ENCODE measurements around the gene KLK13. TPM values are rescaled to one million over a fixed set of nuclear protein-coding genes. Genes with fewer than 3 reads are reported as not detected.

The KLK13 gene
- total RNA-seq, 1 donor: not detected

GRCh38 chr19:51055866-51056265, 9.0 kb downstream of the KLK13 start:
- H3K4me3 ChIP-seq (ENCODE audit: low read length): no peak overlapping the region
- no peaks in the 10 kb centered on the region for H3K4me1 ChIP-seq (ENCODE audit: insufficient read depth, low read length)
- no peaks in the 10 kb centered on the region for H3K27me3 ChIP-seq (ENCODE audit: insufficient read depth, low read length)
- H3K9me3 ChIP-seq (ENCODE audit: low read depth, low read length): no peaks in the 10 kb centered on the region

DNA sequence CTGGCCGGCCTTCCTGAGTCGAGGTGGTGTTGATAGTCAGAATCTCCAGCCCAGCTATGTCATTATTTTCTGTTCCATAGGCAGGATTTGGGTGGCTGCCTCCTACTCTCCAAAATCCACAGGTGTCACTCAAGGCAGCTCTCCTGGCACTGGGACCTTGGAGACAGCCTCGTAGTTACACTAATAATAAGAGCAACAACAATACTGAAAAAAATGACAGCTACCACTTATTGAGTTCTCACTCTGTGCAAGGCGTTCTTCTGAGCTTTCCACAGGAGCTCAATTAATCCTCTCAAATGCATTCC, 17.9 kb downstream of the KLK13 start:
- H3K4me1 ChIP-seq (ENCODE audit: insufficient read depth, low read length): no peaks in the 10 kb centered on the region
- peaks cover 2% of the 10 kb centered on the region for H3K27me3 ChIP-seq (ENCODE audit: insufficient read depth, low read length)
- H3K4me3 ChIP-seq (ENCODE audit: low read length): no peak overlapping the region
- H3K9me3 ChIP-seq (ENCODE audit: low read depth, low read length): no peaks in the 10 kb centered on the region

GRCh38 chr19:51044327-51044726, 20.6 kb downstream of the KLK13 start:
- H3K27me3 ChIP-seq (ENCODE audit: insufficient read depth, low read length): no peaks in the 10 kb centered on the region
- no peaks in the 10 kb centered on the region for H3K9me3 ChIP-seq (ENCODE audit: low read depth, low read length)
- no peak overlapping the region for H3K4me3 ChIP-seq (ENCODE audit: low read length)
- no peaks in the 10 kb centered on the region for H3K4me1 ChIP-seq (ENCODE audit: insufficient read depth, low read length)

- H3K4me3 ChIP-seq (ENCODE audit: low read length): no peak overlapping the region
- H3K27me3 ChIP-seq (ENCODE audit: insufficient read depth, low read length): no peaks in the 10 kb centered on the region
- no peaks in the 10 kb centered on the region for H3K9me3 ChIP-seq (ENCODE audit: low read depth, low read length)
- no peaks in the 10 kb centered on the region for H3K4me1 ChIP-seq (ENCODE audit: insufficient read depth, low read length)
Measured at GRCh38 chr19:51043497-51043896, 21.4 kb downstream of the KLK13 start.

DNA sequence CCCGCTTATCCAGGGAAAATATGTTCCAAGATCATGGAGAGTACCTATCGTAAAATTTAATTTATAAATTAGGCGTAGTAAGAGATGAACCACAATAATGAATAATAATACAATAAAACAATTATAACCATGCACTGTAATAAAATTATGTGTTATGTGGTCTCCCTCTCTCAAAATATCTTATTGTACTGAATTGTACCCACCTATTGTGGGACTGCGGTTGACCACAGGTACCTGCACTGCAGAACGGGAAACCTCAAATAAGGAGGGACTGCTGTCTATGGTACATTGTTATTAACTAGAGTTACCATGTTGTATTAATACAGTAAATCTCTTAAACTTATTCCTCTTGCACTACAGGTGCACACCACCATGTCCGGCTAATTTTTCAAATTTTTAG, 24.7 kb downstream of the KLK13 start:
- Histone ChIP-seq H3K9me3 (ENCODE audit: low read depth, low read length) (no peaks in the 10 kb centered on the region), H3K4me3 (ENCODE audit: low read length) (no peak overlapping the region), H3K27me3 (ENCODE audit: insufficient read depth, low read length) (no peaks in the 10 kb centered on the region), H3K4me1 (ENCODE audit: insufficient read depth, low read length) (no peaks in the 10 kb centered on the region)

GRCh38 chr19:51036519-51036918, 28.4 kb downstream of the KLK13 start:
- H3K9me3 ChIP-seq (ENCODE audit: low read depth, low read length): no peaks in the 10 kb centered on the region
- H3K4me3 ChIP-seq (ENCODE audit: low read length): no peak overlapping the region
- no peaks in the 10 kb centered on the region for H3K4me1 ChIP-seq (ENCODE audit: insufficient read depth, low read length)
- H3K27me3 ChIP-seq (ENCODE audit: insufficient read depth, low read length): no peaks in the 10 kb centered on the region

- H3K9me3 ChIP-seq (ENCODE audit: low read depth, low read length): no peaks in the 10 kb centered on the region
- no peak within 1 kb of the TSS for H3K4me3 ChIP-seq (ENCODE audit: low read length)
- H3K27me3 ChIP-seq (ENCODE audit: insufficient read depth, low read length): no peaks in the 10 kb centered on the region
- H3K4me1 ChIP-seq (ENCODE audit: insufficient read depth, low read length): no peaks in the 10 kb centered on the region
Measured at GRCh38 chr19:51034704-51035103, 30.2 kb downstream of the KLK13 start, which contains the start of gene KLK12. Gene KLK12 (minus strand): TSS chr19:51035002. CDS start chr19:51034621, 381 bp downstream.

- Histone ChIP-seq H3K27me3 (ENCODE audit: insufficient read depth, low read length) (no peaks in the 10 kb centered on the region), H3K4me1 (ENCODE audit: insufficient read depth, low read length) (no peaks in the 10 kb centered on the region), H3K9me3 (ENCODE audit: low read depth, low read length) (no peaks in the 10 kb centered on the region), H3K4me3 (ENCODE audit: low read length) (no peak overlapping the region)
Measured at GRCh38 chr19:51031880-51032225, 33.0 kb downstream of the KLK13 start.

DNA sequence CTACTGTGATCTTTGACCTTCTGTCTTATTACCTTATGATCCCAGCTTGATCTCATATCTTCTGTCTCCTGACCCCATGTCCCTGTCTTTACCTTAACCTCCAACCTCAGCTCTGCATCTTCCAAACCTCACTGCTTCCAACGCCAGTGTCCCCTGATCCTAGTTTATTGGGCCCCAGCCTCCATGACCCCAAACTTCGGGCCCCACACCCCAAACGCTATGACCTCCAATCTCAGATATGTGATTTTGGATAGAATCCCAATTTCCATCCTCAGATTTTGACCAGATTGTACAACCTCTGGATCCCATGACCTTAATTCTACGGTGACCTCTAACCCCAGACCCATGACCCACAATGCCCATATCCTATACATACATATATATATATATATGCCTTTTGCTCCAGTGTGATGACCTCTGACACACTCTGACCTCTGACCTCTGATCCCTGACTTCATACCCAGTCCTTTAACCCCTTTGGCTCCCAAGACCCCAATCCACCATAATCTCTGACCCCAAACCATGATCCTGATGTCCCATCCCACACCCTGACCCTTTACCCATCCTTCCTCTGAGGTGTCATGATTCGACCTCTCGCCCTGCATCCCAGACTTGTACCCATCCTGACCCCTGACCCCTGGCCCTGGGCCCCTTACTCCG, 33.5 kb downstream of the KLK13 start:
- no peak overlapping the region for H3K4me3 ChIP-seq (ENCODE audit: low read length)
- H3K9me3 ChIP-seq (ENCODE audit: low read depth, low read length): no peaks in the 10 kb centered on the region
- no peaks in the 10 kb centered on the region for H3K27me3 ChIP-seq (ENCODE audit: insufficient read depth, low read length)
- no peaks in the 10 kb centered on the region for H3K4me1 ChIP-seq (ENCODE audit: insufficient read depth, low read length)

- no peak overlapping the region for H3K4me3 ChIP-seq (ENCODE audit: low read length)
- H3K27me3 ChIP-seq (ENCODE audit: insufficient read depth, low read length): no peaks in the 10 kb centered on the region
- H3K4me1 ChIP-seq (ENCODE audit: insufficient read depth, low read length): no peaks in the 10 kb centered on the region
- H3K9me3 ChIP-seq (ENCODE audit: low read depth, low read length): no peaks in the 10 kb centered on the region
Measured at GRCh38 chr19:51030631-51031030, 34.3 kb downstream of the KLK13 start.

GRCh38 chr19:51029718-51030117, 35.2 kb downstream of the KLK13 start:
- H3K27me3 ChIP-seq (ENCODE audit: insufficient read depth, low read length): no peaks in the 10 kb centered on the region
- no peaks in the 10 kb centered on the region for H3K9me3 ChIP-seq (ENCODE audit: low read depth, low read length)
- H3K4me3 ChIP-seq (ENCODE audit: low read length): no peak overlapping the region
- no peaks in the 10 kb centered on the region for H3K4me1 ChIP-seq (ENCODE audit: insufficient read depth, low read length)

DNA sequence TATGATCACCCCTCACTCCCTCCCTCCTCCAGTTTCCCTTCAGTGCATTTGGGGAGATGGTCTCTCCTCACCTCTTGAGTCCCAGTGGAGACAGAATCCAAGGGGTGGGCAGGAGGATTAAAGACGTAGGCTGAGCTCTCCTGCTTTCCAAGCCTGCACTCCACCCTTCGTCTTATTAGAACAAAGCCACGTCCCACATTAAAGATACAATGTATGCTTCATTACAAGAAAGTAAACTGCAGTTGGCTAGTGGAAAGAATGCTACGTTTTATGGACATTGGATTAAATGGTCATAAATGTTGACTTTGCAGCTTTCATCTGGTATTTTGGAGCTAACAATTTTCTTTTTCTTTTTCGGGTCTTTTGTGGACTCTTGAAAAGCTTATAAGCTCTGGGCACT, 37.0 kb downstream of the KLK13 start:
- Histone ChIP-seq H3K27me3 (ENCODE audit: insufficient read depth, low read length) (no peaks in the 10 kb centered on the region), H3K9me3 (ENCODE audit: low read depth, low read length) (no peaks in the 10 kb centered on the region), H3K4me3 (ENCODE audit: low read length) (no peak overlapping the region), H3K4me1 (ENCODE audit: insufficient read depth, low read length) (no peaks in the 10 kb centered on the region)

GRCh38 chr19:51027126-51027806, 37.6 kb downstream of the KLK13 start:
- Histone ChIP-seq H3K27me3 (ENCODE audit: insufficient read depth, low read length) (no peaks in the 10 kb centered on the region), H3K9me3 (ENCODE audit: low read depth, low read length) (no peaks in the 10 kb centered on the region), H3K4me3 (ENCODE audit: low read length) (no peak overlapping the region), H3K4me1 (ENCODE audit: insufficient read depth, low read length) (no peaks in the 10 kb centered on the region)

GRCh38 chr19:51026554-51026831, 38.4 kb downstream of the KLK13 start, which contains the start of gene KLK11:
Gene KLK11 (minus strand): TSS chr19:51026616. CDS start chr19:51025631, 985 bp downstream.
- Histone ChIP-seq H3K9me3 (ENCODE audit: low read depth, low read length) (no peaks in the 10 kb centered on the region), H3K27me3 (ENCODE audit: insufficient read depth, low read length) (no peaks in the 10 kb centered on the region), H3K4me1 (ENCODE audit: insufficient read depth, low read length) (no peaks in the 10 kb centered on the region), H3K4me3 (ENCODE audit: low read length) (no peak within 1 kb of the TSS)

- Histone ChIP-seq H3K27me3 (ENCODE audit: insufficient read depth, low read length) (no peaks in the 10 kb centered on the region), H3K4me1 (ENCODE audit: insufficient read depth, low read length) (no peaks in the 10 kb centered on the region)
Measured at GRCh38 chr19:51025809-51026553, 38.9 kb downstream of the KLK13 start.

DNA sequence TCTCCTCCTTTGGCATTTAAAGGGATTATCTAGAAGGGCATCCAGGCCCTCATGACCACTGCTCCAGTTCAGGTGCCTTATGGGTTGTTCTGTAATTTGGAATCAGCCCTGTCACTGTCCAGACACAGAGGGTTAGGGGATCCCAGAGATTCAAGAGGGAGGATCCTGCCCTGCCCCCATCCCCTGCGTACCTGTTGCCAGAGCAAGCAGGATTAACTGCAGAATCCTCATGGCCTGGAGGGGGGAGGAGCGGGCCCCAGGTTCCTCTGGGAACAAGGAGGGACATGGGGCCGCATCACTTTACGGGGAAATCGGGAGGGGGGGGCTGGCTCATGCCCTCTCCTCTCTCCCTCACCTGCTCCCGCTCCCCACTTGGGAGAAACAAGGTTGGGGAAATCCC, 39.5 kb downstream of the KLK13 start:
- peaks cover 1% of the 10 kb centered on the region for H3K27me3 ChIP-seq (ENCODE audit: insufficient read depth, low read length)
- no peaks in the 10 kb centered on the region for H3K9me3 ChIP-seq (ENCODE audit: low read depth, low read length)
- H3K4me3 ChIP-seq (ENCODE audit: low read length): no peak overlapping the region
- H3K4me1 ChIP-seq (ENCODE audit: insufficient read depth, low read length): no peaks in the 10 kb centered on the region

More at GRCh38 chr19:51025809-51026553, 38.9 kb downstream of the KLK13 start:
- H3K4me3 ChIP-seq (ENCODE audit: low read length): no peak overlapping the region
- H3K9me3 ChIP-seq (ENCODE audit: low read depth, low read length): no peaks in the 10 kb centered on the region

Measured in mononuclear cell (primary cell).